ENCODE data around the gene GREB1. TPM values are rescaled to one million over a fixed set of nuclear protein-coding genes. Genes with fewer than 3 reads are reported as not detected.

Gene GREB1
- total RNA-seq, 1 experiment from 2014 or later: 16.5 TPM

DNA sequence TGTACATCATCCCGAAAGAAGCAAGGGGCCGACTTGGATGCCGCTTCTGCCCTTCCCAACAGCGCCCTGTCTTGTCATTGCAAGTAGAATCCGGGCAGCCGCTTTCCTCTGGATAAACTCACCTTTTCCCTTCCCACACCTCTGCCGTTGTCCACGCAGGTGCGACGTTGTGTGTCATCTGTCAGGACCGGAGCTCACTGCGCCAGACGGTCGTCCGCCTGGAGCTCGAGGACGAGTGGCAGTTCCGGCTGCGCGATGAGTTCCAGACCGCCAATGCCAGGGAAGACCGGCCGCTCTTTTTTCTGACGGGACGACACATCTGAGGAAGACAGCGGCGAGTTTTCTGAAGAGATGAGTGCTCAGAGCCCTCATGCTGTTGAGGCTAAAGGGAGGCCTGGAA, 106.3 kb downstream of the GREB1 start:
- Histone ChIP-seq H4K20me1 (ENCODE audit: control insufficient read depth, insufficient read depth, insufficient read length) (no peaks in the 10 kb centered on the region), H2BK12ac (ENCODE audit: insufficient read length, low read depth, low read length) (no peak overlapping the region), H2BK5ac (ENCODE audit: insufficient read length, low read length) (no peak overlapping the region), H3K9me3 (ENCODE audit: control insufficient read depth, low read depth, low read length) (no peaks in the 10 kb centered on the region), H3K9ac (ENCODE audit: extremely low read depth, insufficient read length, low read length) (no peak overlapping the region), H2AFZ (ENCODE audit: low read length) (no peak overlapping the region), H3K27ac (ENCODE audit: insufficient read length, low read depth, low read length) (no peak overlapping the region), H3K79me2 (ENCODE audit: insufficient read depth, low read length) (no peaks in the 10 kb centered on the region), H3K23me2 (ENCODE audit: insufficient read length, low read depth, low read length, poor library complexity, severe bottlenecking) (no peaks in the 10 kb centered on the region), H3K18ac (ENCODE audit: insufficient read length, low read depth, low read length) (no peak overlapping the region), H4K8ac (replicated peaks; ENCODE audit: insufficient read length, low read depth, low read length) (no peak overlapping the region), H3K23ac (ENCODE audit: insufficient read length, low read depth, low read length) (no peak overlapping the region), H2BK120ac (ENCODE audit: low read depth, low read length, poor library complexity, severe bottlenecking) (no peak overlapping the region), H3K79me1 (ENCODE audit: insufficient read depth, low read depth, low read length, poor library complexity, severe bottlenecking) (no peaks in the 10 kb centered on the region), H4K5ac (ENCODE audit: insufficient read length, low read depth, low read length) (no peak overlapping the region), H3K4ac (ENCODE audit: low read depth, low read length) (no peak overlapping the region), H2BK15ac (ENCODE audit: low read depth, low read length) (no peak overlapping the region), H3K4me2 (ENCODE audit: insufficient read depth, insufficient read length, low read length) (no peak overlapping the region), H4K91ac (ENCODE audit: insufficient read length, low read depth, low read length) (no peak overlapping the region), H3K56ac (ENCODE audit: insufficient read length, low read depth, low read length) (no peak overlapping the region), H2AK5ac (ENCODE audit: insufficient read length, low read length) (no peak overlapping the region), H3T11ph (ENCODE audit: low read length) (no peak overlapping the region), H3K27me3 (ENCODE audit: insufficient read depth, low read length) (no peaks in the 10 kb centered on the region), H3K14ac (ENCODE audit: insufficient read depth, low read length) (no peak overlapping the region), H2BK20ac (ENCODE audit: low read depth, low read length, poor library complexity, severe bottlenecking) (no peak overlapping the region), H3K4me1 (ENCODE audit: insufficient read depth, low read length) (no peaks in the 10 kb centered on the region)
- peaks cover 18 to 27% (median 21%) of the 10 kb centered on the region in 3 experiments for H3K36me3 Mint-ChIP-seq (ENCODE audit: insufficient read depth in 1 of 3, low read depth in 3 of 3)
- H3K27ac Mint-ChIP-seq: peak overlapping the region in 1 of 3 experiments; percentile 93; a peak in 2 of 7 replicates
- TF ChIP-seq, protein P1, sequence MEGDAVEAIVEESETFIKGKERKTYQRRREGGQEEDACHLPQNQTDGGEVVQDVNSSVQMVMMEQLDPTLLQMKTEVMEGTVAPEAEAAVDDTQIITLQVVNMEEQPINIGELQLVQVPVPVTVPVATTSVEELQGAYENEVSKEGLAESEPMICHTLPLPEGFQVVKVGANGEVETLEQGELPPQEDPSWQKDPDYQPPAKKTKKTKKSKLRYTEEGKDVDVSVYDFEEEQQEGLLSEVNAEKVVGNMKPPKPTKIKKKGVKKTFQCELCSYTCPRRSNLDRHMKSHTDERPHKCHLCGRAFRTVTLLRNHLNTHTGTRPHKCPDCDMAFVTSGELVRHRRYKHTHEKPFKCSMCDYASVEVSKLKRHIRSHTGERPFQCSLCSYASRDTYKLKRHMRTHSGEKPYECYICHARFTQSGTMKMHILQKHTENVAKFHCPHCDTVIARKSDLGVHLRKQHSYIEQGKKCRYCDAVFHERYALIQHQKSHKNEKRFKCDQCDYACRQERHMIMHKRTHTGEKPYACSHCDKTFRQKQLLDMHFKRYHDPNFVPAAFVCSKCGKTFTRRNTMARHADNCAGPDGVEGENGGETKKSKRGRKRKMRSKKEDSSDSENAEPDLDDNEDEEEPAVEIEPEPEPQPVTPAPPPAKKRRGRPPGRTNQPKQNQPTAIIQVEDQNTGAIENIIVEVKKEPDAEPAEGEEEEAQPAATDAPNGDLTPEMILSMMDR (conservative IDR thresholded peaks at IDR 0.05): no peak
- no peak for DNase-seq
- H3K9me3 Mint-ChIP-seq: no peaks in the 10 kb centered on the region
- no CpG with 5 or more reads among the region's 27 CpGs for WGBS (ENCODE audit: extremely low coverage, insufficient read length, low lambda C conversion rate)
- H3K4me3 Mint-ChIP-seq: no peak overlapping the region
- no peaks in the 10 kb centered on the region for H3K27me3 Mint-ChIP-seq (ENCODE audit: low read depth)
- H3K4me1 Mint-ChIP-seq: no peaks in the 10 kb centered on the region
